RWPE2 (cell line): Measurements from ENCODE around the gene CHCHD6.

ENCODE experiments used
- ATAC-seq: fragments of 200-7000 bp; cut with Tn5 transposase; 3 replicates; pipeline ENCODE4 v1.9.1; 2021; ENCODE audit warnings: low read depth
- DNase-seq: peaks from one replicate; pipeline ENCODE4 v3.0.0-alpha.2; 2020; ENCODE audit warnings: low spot score
- H3K27ac ChIP-seq: fragments of 450-650 bp; 2 replicates; pipeline ENCODE4 v1.5.1; 2017; ENCODE audit warnings: mild to moderate bottlenecking; ENCODE audit not compliant: poor library complexity, severe bottlenecking
- H3K27me3 ChIP-seq: fragments of 250-450 bp; sonication (Bioruptor Pico); 2 replicates; pipeline ENCODE4 v1.5.1; 2021; ENCODE audit warnings: mild to moderate bottlenecking, moderate library complexity; ENCODE audit not compliant: insufficient read depth, poor library complexity, severe bottlenecking
- H3K36me3 ChIP-seq: fragments of 250-450 bp; sonication (Bioruptor Pico); 2 replicates; pipeline ENCODE4 v1.5.1; 2020; ENCODE audit warnings: low read depth, mild to moderate bottlenecking, moderate library complexity
- H3K4me1 ChIP-seq: fragments of 250-450 bp; sonication (Bioruptor Pico); 2 replicates; pipeline ENCODE4 v1.5.1; 2021; ENCODE audit warnings: mild to moderate bottlenecking, moderate library complexity; ENCODE audit not compliant: insufficient read depth, poor library complexity, severe bottlenecking
- H3K4me3 ChIP-seq: fragments of 250-450 bp; sonication (Bioruptor Pico); 2 replicates; pipeline ENCODE4 v1.5.1; 2021; ENCODE audit warnings: mild to moderate bottlenecking, moderate library complexity; ENCODE audit not compliant: severe bottlenecking
- H3K9me3 ChIP-seq: fragments of 250-450 bp; sonication (Bioruptor Pico); 2 replicates; pipeline ENCODE4 v1.5.1; 2021; ENCODE audit warnings: mild to moderate bottlenecking, moderate library complexity; ENCODE audit not compliant: severe bottlenecking
- CTCF ChIP-seq: fragments of 450-650 bp; IDR thresholded peaks from one replicate; pipeline ENCODE4 v1.5.1; 2017; ENCODE audit warnings: mild to moderate bottlenecking, moderate library complexity; ENCODE audit not compliant: poor library complexity, severe bottlenecking

The CHCHD6 gene

GRCh38 chr3:126743350-126743749 lies 39.3 kb downstream of the CHCHD6 start:
- no peak for DNase-seq
- Histone ChIP-seq H3K4me1 (peaks cover 16% of the 10 kb centered on the region), H3K9me3 (no peaks in the 10 kb centered on the region), H3K27ac (no peak overlapping the region), H3K27me3 (no peaks in the 10 kb centered on the region), H3K36me3 (no peaks in the 10 kb centered on the region), H3K4me3 (no peak overlapping the region)
- no peak for ATAC-seq
- no peak for TF ChIP-seq CTCF

GRCh38 chr3:126743781-126744180 lies 39.7 kb downstream of the CHCHD6 start:
- peaks cover 16% of the 10 kb centered on the region for H3K4me1 ChIP-seq
- ATAC-seq, result no peak
- no peak for DNase-seq
- no peak for TF ChIP-seq CTCF
- H3K27me3 ChIP-seq, result no peaks in the 10 kb centered on the region
- no peak overlapping the region for H3K4me3 ChIP-seq
- H3K36me3 ChIP-seq, result no peaks in the 10 kb centered on the region
- H3K27ac ChIP-seq, result no peak overlapping the region
- no peaks in the 10 kb centered on the region for H3K9me3 ChIP-seq

- Histone ChIP-seq H3K9me3 (no peaks in the 10 kb centered on the region), H3K36me3 (no peaks in the 10 kb centered on the region), H3K4me1 (peaks cover 16% of the 10 kb centered on the region), H3K27ac (no peak overlapping the region), H3K4me3 (no peak overlapping the region), H3K27me3 (no peaks in the 10 kb centered on the region)
- peak; percentile 9; the same call in 1 of the 3 replicates for ATAC-seq
- TF ChIP-seq CTCF, result no peak
- DNase-seq, result no peak
These were observed 41.8 kb downstream of the CHCHD6 start for GRCh38 chr3:126745760-126746394.

- DNase-seq (no peak), ATAC-seq (peak; percentile 76)
These were observed 42.5 kb downstream of the CHCHD6 start for GRCh38 chr3:126746395-126747177.

More at GRCh38 chr3:126746395-126747177, 42.5 kb downstream of the CHCHD6 start:
- Histone ChIP-seq H3K4me1 (peaks cover 16% of the 10 kb centered on the region), H3K4me3 (no peak overlapping the region), H3K27ac (no peak overlapping the region), H3K36me3 (no peaks in the 10 kb centered on the region), H3K9me3 (no peaks in the 10 kb centered on the region), H3K27me3 (no peaks in the 10 kb centered on the region)
- TF ChIP-seq CTCF, result peak; percentile 34
